HL-60 (cell line): ENCODE data around the gene AKAP13.

Source experiments
- CTCF ChIP-seq: IDR thresholded peaks from one replicate; pipeline ENCODE4 v1.5.1; 2011; ENCODE audit warnings: low read length, control low read depth, inconsistent platforms; ENCODE audit not compliant: insufficient read depth
- POLR2AphosphoS5 ChIP-seq: IDR thresholded peaks from 2 replicates; pipeline ENCODE4 v1.6.1; 2012; ENCODE audit warnings: low read depth
- REST ChIP-seq: IDR thresholded peaks from 2 replicates; pipeline ENCODE4 v1.6.1; 2012; ENCODE audit warnings: low read depth; ENCODE audit not compliant: insufficient replicate concordance
- SPI1 ChIP-seq: IDR thresholded peaks from 2 replicates; pipeline ENCODE4 v1.6.1; 2012; ENCODE audit warnings: low read depth, mild to moderate bottlenecking, borderline replicate concordance

GRCh38 chr15:85475711-85476110 lies 95.3 kb downstream of the AKAP13 start:
- TF ChIP-seq CTCF (no peak), REST (no peak), SPI1 (no peak), POLR2AphosphoS5 (no peak)
